ENCODE data around the gene RBPJL.
A peak's percentile ranks its signal among the peaks of the same experiment; 100 is the strongest.

Gene RBPJL

DNA sequence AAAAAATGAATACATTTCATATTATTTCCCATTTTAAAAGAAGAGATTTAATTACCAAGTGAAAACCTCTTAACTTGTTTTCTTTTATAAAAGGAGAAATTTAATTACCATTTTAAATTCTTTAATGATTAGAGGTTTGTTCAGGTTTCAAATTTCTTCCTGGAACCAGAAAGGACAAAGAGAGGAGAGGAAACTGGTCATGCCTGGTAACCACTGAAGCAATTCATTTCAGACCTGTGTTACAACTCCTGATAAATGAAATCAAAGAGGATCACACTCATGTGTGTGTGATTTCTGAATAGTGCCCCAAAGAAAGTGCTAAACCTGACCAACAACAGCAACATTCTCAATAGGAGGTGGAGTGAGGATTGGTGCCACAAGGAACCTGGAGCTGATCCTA, 39.7 kb upstream of the RBPJL start:
- TF ChIP-seq, protein P1, sequence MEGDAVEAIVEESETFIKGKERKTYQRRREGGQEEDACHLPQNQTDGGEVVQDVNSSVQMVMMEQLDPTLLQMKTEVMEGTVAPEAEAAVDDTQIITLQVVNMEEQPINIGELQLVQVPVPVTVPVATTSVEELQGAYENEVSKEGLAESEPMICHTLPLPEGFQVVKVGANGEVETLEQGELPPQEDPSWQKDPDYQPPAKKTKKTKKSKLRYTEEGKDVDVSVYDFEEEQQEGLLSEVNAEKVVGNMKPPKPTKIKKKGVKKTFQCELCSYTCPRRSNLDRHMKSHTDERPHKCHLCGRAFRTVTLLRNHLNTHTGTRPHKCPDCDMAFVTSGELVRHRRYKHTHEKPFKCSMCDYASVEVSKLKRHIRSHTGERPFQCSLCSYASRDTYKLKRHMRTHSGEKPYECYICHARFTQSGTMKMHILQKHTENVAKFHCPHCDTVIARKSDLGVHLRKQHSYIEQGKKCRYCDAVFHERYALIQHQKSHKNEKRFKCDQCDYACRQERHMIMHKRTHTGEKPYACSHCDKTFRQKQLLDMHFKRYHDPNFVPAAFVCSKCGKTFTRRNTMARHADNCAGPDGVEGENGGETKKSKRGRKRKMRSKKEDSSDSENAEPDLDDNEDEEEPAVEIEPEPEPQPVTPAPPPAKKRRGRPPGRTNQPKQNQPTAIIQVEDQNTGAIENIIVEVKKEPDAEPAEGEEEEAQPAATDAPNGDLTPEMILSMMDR (conservative IDR thresholded peaks at IDR 0.05; ENCODE audit: control insufficient read depth, insufficient read depth, low read depth, low read length): no peak
- DNase-seq (ENCODE audit: low read depth): no peak
- no peak overlapping the region for H3K4me3 ChIP-seq (ENCODE audit: control insufficient read depth, low read depth, low read length)

DNA sequence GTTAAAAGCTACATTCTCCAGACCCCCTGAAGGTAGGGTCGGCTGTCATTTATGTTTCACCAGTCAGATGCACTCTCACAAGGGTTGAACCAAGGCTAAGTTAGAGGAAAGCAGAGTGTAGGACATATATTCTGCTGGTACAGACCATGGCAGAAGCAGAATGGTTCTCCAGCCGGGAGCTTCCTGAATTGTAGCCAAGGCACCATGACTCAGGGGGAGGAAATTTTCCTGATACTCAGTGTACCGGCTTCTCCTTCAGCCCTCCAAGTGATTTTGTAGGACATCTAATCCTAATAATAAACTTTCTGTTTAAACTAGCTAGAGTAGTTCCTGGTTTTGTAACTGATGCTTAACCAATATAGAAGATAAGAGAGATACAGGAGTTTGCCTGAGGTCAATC, 38.1 kb upstream of the RBPJL start:
- peak; percentile 44 for DNase-seq (ENCODE audit: low read depth)
- H3K4me3 ChIP-seq (ENCODE audit: control insufficient read depth, low read depth, low read length): no peak overlapping the region
- TF ChIP-seq, protein P1 (conservative IDR thresholded peaks at IDR 0.05; ENCODE audit: control insufficient read depth, insufficient read depth, low read depth, low read length): no peak

GRCh38 chr20:45269056-45269455, 37.6 kb upstream of the RBPJL start:
- TF ChIP-seq, protein P1 (conservative IDR thresholded peaks at IDR 0.05; ENCODE audit: control insufficient read depth, insufficient read depth, low read depth, low read length): no peak
- DNase-seq (ENCODE audit: low read depth): no peak
- no peak overlapping the region for H3K4me3 ChIP-seq (ENCODE audit: control insufficient read depth, low read depth, low read length)

GRCh38 chr20:45269754-45270270, 36.8 kb upstream of the RBPJL start:
- DNase-seq (ENCODE audit: low read depth): no peak
- TF ChIP-seq, protein P1 (conservative IDR thresholded peaks at IDR 0.05; ENCODE audit: control insufficient read depth, insufficient read depth, low read depth, low read length): no peak
- no peak overlapping the region for H3K4me3 ChIP-seq (ENCODE audit: control insufficient read depth, low read depth, low read length)

GRCh38 chr20:45275338-45275737, 31.3 kb upstream of the RBPJL start:
- no peak overlapping the region for H3K4me3 ChIP-seq (ENCODE audit: control insufficient read depth, low read depth, low read length)
- no peak for DNase-seq (ENCODE audit: low read depth)

GRCh38 chr20:45279992-45280391, 26.6 kb upstream of the RBPJL start:
- TF ChIP-seq, protein P1 (conservative IDR thresholded peaks at IDR 0.05; ENCODE audit: control insufficient read depth, insufficient read depth, low read depth, low read length): no peak
- no peak overlapping the region for H3K4me3 ChIP-seq (ENCODE audit: control insufficient read depth, low read depth, low read length)
- no peak for DNase-seq (ENCODE audit: low read depth)

More at GRCh38 chr20:45275338-45275737, 31.3 kb upstream of the RBPJL start:
- TF ChIP-seq, protein P1 (conservative IDR thresholded peaks at IDR 0.05; ENCODE audit: control insufficient read depth, insufficient read depth, low read depth, low read length): no peak
